GM23248 (cell line): Measurements from ENCODE around the gene PIP5K1B.

Source experiments
- EZH2 ChIP-seq: fragments of 200-600 bp; sonication (generic); IDR thresholded peaks from 2 replicates; pipeline ENCODE4 v1.6.1; 2018; ENCODE audit warnings: antibody characterized with exemption, mild to moderate bottlenecking; ENCODE audit not compliant: insufficient read depth, poor library complexity, severe bottlenecking
- EZH2phosphoT487 ChIP-seq: fragments of 200-600 bp; sonication (generic); IDR thresholded peaks from 2 replicates; pipeline ENCODE4 v1.6.1; 2018; ENCODE audit warnings: antibody characterized with exemption, moderate library complexity, mild to moderate bottlenecking, low read depth; ENCODE audit not compliant: insufficient read depth

- TF ChIP-seq EZH2 (no peak), EZH2phosphoT487 (no peak)
Observed at GRCh38 chr9:68780380-68780712, 75.3 kb downstream of the PIP5K1B start.
